ENCODE data around the gene AGXT.
A peak's percentile ranks its signal among the peaks of the same experiment; 100 is the strongest.

The AGXT gene

GRCh38 chr2:240831594-240832204 lies 36.9 kb upstream of the AGXT start:
- Histone ChIP-seq H3K4me1 (ENCODE audit: control insufficient read depth, insufficient read depth, low read length) (peaks cover 15% of the 10 kb centered on the region), H3K36me3 (ENCODE audit: control insufficient read depth, insufficient read depth, low read length) (no peaks in the 10 kb centered on the region), H3K27ac (ENCODE audit: insufficient read depth, low read depth, low read length, poor library complexity, severe bottlenecking) (no peak overlapping the region), H3K9me3 (ENCODE audit: control insufficient read depth, low read length) (no peaks in the 10 kb centered on the region), H3K27me3 (ENCODE audit: control insufficient read depth, insufficient read depth, low read length, poor library complexity, severe bottlenecking) (peaks cover 60% of the 10 kb centered on the region), H3K4me3 (ENCODE audit: insufficient read depth, low read depth, low read length) (peak overlapping the region; percentile 28)
- whole genome bisulfite sequencing, 2 experiments: 19 to 23% methylated on average over 27 of the region's 27 CpGs

- Histone ChIP-seq H3K4me3 (ENCODE audit: insufficient read depth, low read depth, low read length) (peak overlapping the region; percentile 28), H3K36me3 (ENCODE audit: control insufficient read depth, insufficient read depth, low read length) (no peaks in the 10 kb centered on the region), H3K9me3 (ENCODE audit: control insufficient read depth, low read length) (no peaks in the 10 kb centered on the region), H3K4me1 (ENCODE audit: control insufficient read depth, insufficient read depth, low read length) (peaks cover 15% of the 10 kb centered on the region), H3K27ac (ENCODE audit: insufficient read depth, low read depth, low read length, poor library complexity, severe bottlenecking) (no peak overlapping the region), H3K27me3 (ENCODE audit: control insufficient read depth, insufficient read depth, low read length, poor library complexity, severe bottlenecking) (peaks cover 54% of the 10 kb centered on the region)
- WGBS, 2 experiments: 6% methylated on average over 54 of the region's 54 CpGs
Observed at GRCh38 chr2:240832205-240832727, 36.4 kb upstream of the AGXT start.

GRCh38 chr2:240832921-240833494 lies 35.6 kb upstream of the AGXT start:
- peaks cover 52% of the 10 kb centered on the region for H3K27me3 ChIP-seq (ENCODE audit: control insufficient read depth, insufficient read depth, low read length, poor library complexity, severe bottlenecking)
- H3K9me3 ChIP-seq (ENCODE audit: control insufficient read depth, low read length): no peaks in the 10 kb centered on the region
- no peak overlapping the region for H3K27ac ChIP-seq (ENCODE audit: insufficient read depth, low read depth, low read length, poor library complexity, severe bottlenecking)
- 88% methylated on average over 13 of the region's 13 CpGs for WGBS, 2 experiments
- H3K4me1 ChIP-seq (ENCODE audit: control insufficient read depth, insufficient read depth, low read length): peaks cover 15% of the 10 kb centered on the region
- H3K4me3 ChIP-seq (ENCODE audit: insufficient read depth, low read depth, low read length): no peak overlapping the region
- no peaks in the 10 kb centered on the region for H3K36me3 ChIP-seq (ENCODE audit: control insufficient read depth, insufficient read depth, low read length)

GRCh38 chr2:240833724-240834285 lies 34.8 kb upstream of the AGXT start:
- peaks cover 15% of the 10 kb centered on the region for H3K4me1 ChIP-seq (ENCODE audit: control insufficient read depth, insufficient read depth, low read length)
- no peaks in the 10 kb centered on the region for H3K36me3 ChIP-seq (ENCODE audit: control insufficient read depth, insufficient read depth, low read length)
- H3K4me3 ChIP-seq (ENCODE audit: insufficient read depth, low read depth, low read length): no peak overlapping the region
- H3K9me3 ChIP-seq (ENCODE audit: control insufficient read depth, low read length): no peaks in the 10 kb centered on the region
- no peak overlapping the region for H3K27ac ChIP-seq (ENCODE audit: insufficient read depth, low read depth, low read length, poor library complexity, severe bottlenecking)
- H3K27me3 ChIP-seq (ENCODE audit: control insufficient read depth, insufficient read depth, low read length, poor library complexity, severe bottlenecking): peaks cover 45% of the 10 kb centered on the region
- 86% methylated on average over 8 of the region's 8 CpGs for WGBS, 2 experiments

GRCh38 chr2:240834377-240834975 lies 34.1 kb upstream of the AGXT start:
- no peaks in the 10 kb centered on the region for H3K36me3 ChIP-seq (ENCODE audit: control insufficient read depth, insufficient read depth, low read length)
- WGBS, 2 experiments: 86 to 91% methylated on average over 6 of the region's 6 CpGs
- H3K4me3 ChIP-seq (ENCODE audit: insufficient read depth, low read depth, low read length): no peak overlapping the region
- H3K4me1 ChIP-seq (ENCODE audit: control insufficient read depth, insufficient read depth, low read length): peaks cover 15% of the 10 kb centered on the region
- peaks cover 38% of the 10 kb centered on the region for H3K27me3 ChIP-seq (ENCODE audit: control insufficient read depth, insufficient read depth, low read length, poor library complexity, severe bottlenecking)
- H3K9me3 ChIP-seq (ENCODE audit: control insufficient read depth, low read length): no peaks in the 10 kb centered on the region
- H3K27ac ChIP-seq (ENCODE audit: insufficient read depth, low read depth, low read length, poor library complexity, severe bottlenecking): no peak overlapping the region

GRCh38 chr2:240835528-240835927 lies 33.1 kb upstream of the AGXT start:
- Histone ChIP-seq H3K36me3 (ENCODE audit: control insufficient read depth, insufficient read depth, low read length) (no peaks in the 10 kb centered on the region), H3K27ac (ENCODE audit: insufficient read depth, low read depth, low read length, poor library complexity, severe bottlenecking) (no peak overlapping the region), H3K4me3 (ENCODE audit: insufficient read depth, low read depth, low read length) (no peak overlapping the region), H3K27me3 (ENCODE audit: control insufficient read depth, insufficient read depth, low read length, poor library complexity, severe bottlenecking) (peaks cover 27% of the 10 kb centered on the region), H3K4me1 (ENCODE audit: control insufficient read depth, insufficient read depth, low read length) (peaks cover 15% of the 10 kb centered on the region), H3K9me3 (ENCODE audit: control insufficient read depth, low read length) (no peaks in the 10 kb centered on the region)
- WGBS, 2 experiments: 91 to 94% methylated on average over 9 of the region's 9 CpGs

- peaks cover 13% of the 10 kb centered on the region for H3K27me3 ChIP-seq (ENCODE audit: control insufficient read depth, insufficient read depth, low read length, poor library complexity, severe bottlenecking)
- H3K4me1 ChIP-seq (ENCODE audit: control insufficient read depth, insufficient read depth, low read length): peaks cover 15% of the 10 kb centered on the region
- H3K4me3 ChIP-seq (ENCODE audit: insufficient read depth, low read depth, low read length): no peak overlapping the region
- no peak overlapping the region for H3K27ac ChIP-seq (ENCODE audit: insufficient read depth, low read depth, low read length, poor library complexity, severe bottlenecking)
- no peaks in the 10 kb centered on the region for H3K36me3 ChIP-seq (ENCODE audit: control insufficient read depth, insufficient read depth, low read length)
- 90 to 94% methylated on average over 17 of the region's 17 CpGs for WGBS, 2 experiments
- H3K9me3 ChIP-seq (ENCODE audit: control insufficient read depth, low read length): no peaks in the 10 kb centered on the region
Observed at GRCh38 chr2:240836781-240837467, 31.7 kb upstream of the AGXT start.

GRCh38 chr2:240837621-240838020 lies 31.0 kb upstream of the AGXT start:
- 91 to 94% methylated on average over 4 of the region's 4 CpGs for WGBS, 2 experiments
- H3K36me3 ChIP-seq (ENCODE audit: control insufficient read depth, insufficient read depth, low read length): no peaks in the 10 kb centered on the region
- H3K4me3 ChIP-seq (ENCODE audit: insufficient read depth, low read depth, low read length): no peak overlapping the region
- H3K9me3 ChIP-seq (ENCODE audit: control insufficient read depth, low read length): no peaks in the 10 kb centered on the region
- peaks cover 13% of the 10 kb centered on the region for H3K4me1 ChIP-seq (ENCODE audit: control insufficient read depth, insufficient read depth, low read length)
- H3K27ac ChIP-seq (ENCODE audit: insufficient read depth, low read depth, low read length, poor library complexity, severe bottlenecking): no peak overlapping the region
- H3K27me3 ChIP-seq (ENCODE audit: control insufficient read depth, insufficient read depth, low read length, poor library complexity, severe bottlenecking): peaks cover 12% of the 10 kb centered on the region

- H3K4me3 ChIP-seq (ENCODE audit: insufficient read depth, low read depth, low read length): no peak overlapping the region
- no peak overlapping the region for H3K27ac ChIP-seq (ENCODE audit: insufficient read depth, low read depth, low read length, poor library complexity, severe bottlenecking)
- no peaks in the 10 kb centered on the region for H3K36me3 ChIP-seq (ENCODE audit: control insufficient read depth, insufficient read depth, low read length)
- H3K27me3 ChIP-seq (ENCODE audit: control insufficient read depth, insufficient read depth, low read length, poor library complexity, severe bottlenecking): peaks cover 7% of the 10 kb centered on the region
- no peaks in the 10 kb centered on the region for H3K4me1 ChIP-seq (ENCODE audit: control insufficient read depth, insufficient read depth, low read length)
- 92 to 94% methylated on average over 28 of the region's 28 CpGs for WGBS, 2 experiments
- no peaks in the 10 kb centered on the region for H3K9me3 ChIP-seq (ENCODE audit: control insufficient read depth, low read length)
Observed at GRCh38 chr2:240839152-240840143, 29.2 kb upstream of the AGXT start.

All from ectodermal cell (in vitro differentiated cells).